ENCODE data around the gene NPAS1. TPM values are rescaled to one million over a fixed set of nuclear protein-coding genes. Genes with fewer than 3 reads are reported as not detected.

The NPAS1 gene
- total RNA-seq, 1 donor from 2014 or later: 3.9 TPM

GRCh38 chr19:47002106-47002766 is 17.4 kb upstream of the NPAS1 start:
- H3K36me3 Mint-ChIP-seq: peaks cover 22% of the 10 kb centered on the region
- no peak overlapping the region for H3K27ac Mint-ChIP-seq
- H3K4me3 Mint-ChIP-seq: no peak overlapping the region
- TF ChIP-seq CTCF (IDR thresholded peaks at IDR 0.05; ENCODE audit: unreplicated experiment): no peak
- H3K27me3 Mint-ChIP-seq (ENCODE audit: low read depth): no peaks in the 10 kb centered on the region
- DNase-seq (ENCODE audit: low spot score in 2 of 2, unreplicated experiment in 2 of 2): no peak
- H3K4me1 Mint-ChIP-seq: no peaks in the 10 kb centered on the region
- H3K9me3 Mint-ChIP-seq: no peaks in the 10 kb centered on the region

- Mint-ChIP-seq H3K9me3 (no peaks in the 10 kb centered on the region), H3K4me1 (no peaks in the 10 kb centered on the region), H3K27ac (peak overlapping the region; percentile 50), H3K4me3 (no peak overlapping the region), H3K27me3 (ENCODE audit: low read depth) (no peaks in the 10 kb centered on the region), H3K36me3 (peaks cover 20% of the 10 kb centered on the region)
- no peak for DNase-seq (ENCODE audit: low spot score in 2 of 2, unreplicated experiment in 2 of 2)
- TF ChIP-seq CTCF (IDR thresholded peaks at IDR 0.05; ENCODE audit: unreplicated experiment): no peak
These were observed 16.6 kb upstream of the NPAS1 start for GRCh38 chr19:47002853-47003610.

GRCh38 chr19:47003611-47004465 is 15.8 kb upstream of the NPAS1 start:
- no peaks in the 10 kb centered on the region for H3K27me3 Mint-ChIP-seq (ENCODE audit: low read depth)
- no peak for TF ChIP-seq CTCF (IDR thresholded peaks at IDR 0.05; ENCODE audit: unreplicated experiment)
- no peak overlapping the region for H3K27ac Mint-ChIP-seq
- no peak for DNase-seq (ENCODE audit: low spot score in 2 of 2, unreplicated experiment in 2 of 2)
- H3K4me3 Mint-ChIP-seq: no peak overlapping the region
- peaks cover 20% of the 10 kb centered on the region for H3K36me3 Mint-ChIP-seq
- H3K4me1 Mint-ChIP-seq: no peaks in the 10 kb centered on the region
- H3K9me3 Mint-ChIP-seq: no peaks in the 10 kb centered on the region

GRCh38 chr19:47005164-47005641 is 14.4 kb upstream of the NPAS1 start:
- Mint-ChIP-seq H3K9me3 (no peaks in the 10 kb centered on the region), H3K4me1 (no peaks in the 10 kb centered on the region), H3K27me3 (ENCODE audit: low read depth) (no peaks in the 10 kb centered on the region), H3K27ac (no peak overlapping the region), H3K36me3 (peaks cover 6% of the 10 kb centered on the region), H3K4me3 (no peak overlapping the region)
- no peak for DNase-seq (ENCODE audit: low spot score in 2 of 2, unreplicated experiment in 2 of 2)
- TF ChIP-seq CTCF (IDR thresholded peaks at IDR 0.05; ENCODE audit: unreplicated experiment): no peak

- H3K9me3 Mint-ChIP-seq: no peaks in the 10 kb centered on the region
- no peak for DNase-seq (ENCODE audit: low spot score in 2 of 2, unreplicated experiment in 2 of 2)
- H3K4me1 Mint-ChIP-seq: no peaks in the 10 kb centered on the region
- H3K27me3 Mint-ChIP-seq (ENCODE audit: low read depth): no peaks in the 10 kb centered on the region
- H3K27ac Mint-ChIP-seq: no peak overlapping the region
- no peak overlapping the region for H3K4me3 Mint-ChIP-seq
- H3K36me3 Mint-ChIP-seq: peaks cover 5% of the 10 kb centered on the region
- TF ChIP-seq CTCF (IDR thresholded peaks at IDR 0.05; ENCODE audit: unreplicated experiment): no peak
These were observed 13.8 kb upstream of the NPAS1 start for GRCh38 chr19:47005873-47006272.

All from mesothelial cell of epicardium (in vitro differentiated cells).